ENCODE results near the gene UBFD1. TPM values are rescaled to one million over a fixed set of nuclear protein-coding genes. Genes with fewer than 3 reads are reported as not detected.

Gene UBFD1
- total RNA-seq, 2 experiments from 2014 or later = 39.1 to 39.5 TPM

- no peak for DNase-seq
- POLR2A ChIA-PET = no interaction called here
- H3K27me3 Mint-ChIP-seq = no peaks in the 10 kb centered on the region
- peaks cover 29% of the 10 kb centered on the region for H3K4me1 Mint-ChIP-seq
- peaks cover 32% of the 10 kb centered on the region for H3K36me3 Mint-ChIP-seq (ENCODE audit: low read depth)
- CTCF ChIA-PET = interaction anchor here (0.8 kb wide), 1 partner anchor 133 kb away, joined by 3 read pairs; no protein-coding TSS in a partner anchor
- no peak overlapping the region for H3K4me3 Mint-ChIP-seq
- peak overlapping the region; percentile 25 for H3K27ac Mint-ChIP-seq
- no peaks in the 10 kb centered on the region for H3K9me3 Mint-ChIP-seq
Measured at GRCh38 chr16:23561586-23561985, 4.1 kb downstream of the UBFD1 start.

GRCh38 chr16:23562505-23562904 is 5.0 kb downstream of the UBFD1 start:
- Mint-ChIP-seq H3K9me3 (no peaks in the 10 kb centered on the region), H3K27me3 (no peaks in the 10 kb centered on the region), H3K27ac (no peak overlapping the region), H3K36me3 (ENCODE audit: low read depth) (peaks cover 36% of the 10 kb centered on the region), H3K4me1 (peaks cover 23% of the 10 kb centered on the region), H3K4me3 (no peak overlapping the region)
- ChIA-PET POLR2A (no interaction called here), CTCF (no interaction called here)
- no peak for DNase-seq

GRCh38 chr16:23563186-23563585 is 5.7 kb downstream of the UBFD1 start:
- H3K36me3 Mint-ChIP-seq (ENCODE audit: low read depth) = peaks cover 38% of the 10 kb centered on the region
- H3K4me1 Mint-ChIP-seq = peaks cover 22% of the 10 kb centered on the region
- no peaks in the 10 kb centered on the region for H3K9me3 Mint-ChIP-seq
- H3K27ac Mint-ChIP-seq = no peak overlapping the region
- ChIA-PET CTCF (no interaction called here), POLR2A (no interaction called here)
- H3K27me3 Mint-ChIP-seq = no peaks in the 10 kb centered on the region
- no peak overlapping the region for H3K4me3 Mint-ChIP-seq
- DNase-seq = no peak

GRCh38 chr16:23564575-23565363 is 7.2 kb downstream of the UBFD1 start:
- H3K36me3 Mint-ChIP-seq (ENCODE audit: low read depth) = peaks cover 38% of the 10 kb centered on the region
- H3K4me3 Mint-ChIP-seq = no peak overlapping the region
- H3K27me3 Mint-ChIP-seq = no peaks in the 10 kb centered on the region
- H3K4me1 Mint-ChIP-seq = peaks cover 7% of the 10 kb centered on the region
- CTCF ChIA-PET = interaction anchor here (0.6 to 1.0 kb wide), 2 partner anchors 32 to 143 kb away, joined by 3 to 5 read pairs; partner anchors contain the start of gene NDUFAB1
- no peak for DNase-seq
- H3K9me3 Mint-ChIP-seq = no peaks in the 10 kb centered on the region
- no peak overlapping the region for H3K27ac Mint-ChIP-seq
- POLR2A ChIA-PET = no interaction called here

GRCh38 chr16:23566724-23567123 is 9.2 kb downstream of the UBFD1 start:
- no peaks in the 10 kb centered on the region for H3K4me1 Mint-ChIP-seq
- CTCF ChIA-PET = no interaction called here
- no peak overlapping the region for H3K27ac Mint-ChIP-seq
- no peak overlapping the region for H3K4me3 Mint-ChIP-seq
- no peaks in the 10 kb centered on the region for H3K9me3 Mint-ChIP-seq
- H3K27me3 Mint-ChIP-seq = no peaks in the 10 kb centered on the region
- POLR2A ChIA-PET = no interaction called here
- peaks cover 49% of the 10 kb centered on the region for H3K36me3 Mint-ChIP-seq (ENCODE audit: low read depth)
- no peak for DNase-seq

GRCh38 chr16:23567602-23568001 is 10.1 kb downstream of the UBFD1 start:
- no peaks in the 10 kb centered on the region for H3K9me3 Mint-ChIP-seq
- CTCF ChIA-PET = interaction anchor here (1.9 kb wide), 1 partner anchor 10 kb away, joined by 6 read pairs; the partner anchor contains the start of genes EARS2 and UBFD1
- no peaks in the 10 kb centered on the region for H3K4me1 Mint-ChIP-seq
- no peak overlapping the region for H3K4me3 Mint-ChIP-seq
- no peak overlapping the region for H3K27ac Mint-ChIP-seq
- no peaks in the 10 kb centered on the region for H3K27me3 Mint-ChIP-seq
- POLR2A ChIA-PET = no interaction called here
- H3K36me3 Mint-ChIP-seq (ENCODE audit: low read depth) = peaks cover 45% of the 10 kb centered on the region
- DNase-seq = no peak

- DNase-seq = no peak
- CTCF ChIA-PET = interaction anchor here (1.8 kb wide), 1 partner anchor 13 kb away, joined by 7 read pairs; the partner anchor contains the start of gene UBFD1
- POLR2A ChIA-PET = no interaction called here
- Mint-ChIP-seq H3K36me3 (ENCODE audit: low read depth) (peaks cover 32% of the 10 kb centered on the region), H3K4me3 (no peak overlapping the region), H3K9me3 (no peaks in the 10 kb centered on the region), H3K27me3 (no peaks in the 10 kb centered on the region), H3K27ac (no peak overlapping the region), H3K4me1 (no peaks in the 10 kb centered on the region)
Measured at GRCh38 chr16:23570992-23571632, 13.6 kb downstream of the UBFD1 start.

GRCh38 chr16:23571895-23572294 is 14.4 kb downstream of the UBFD1 start:
- H3K36me3 Mint-ChIP-seq (ENCODE audit: low read depth) = peaks cover 28% of the 10 kb centered on the region
- DNase-seq = no peak
- ChIA-PET CTCF (interaction anchor here (1.8 kb wide), 1 partner anchor 14 kb away, joined by 7 read pairs; the partner anchor contains the start of gene UBFD1), POLR2A (no interaction called here)
- no peaks in the 10 kb centered on the region for H3K9me3 Mint-ChIP-seq
- no peaks in the 10 kb centered on the region for H3K27me3 Mint-ChIP-seq
- no peak overlapping the region for H3K27ac Mint-ChIP-seq
- no peak overlapping the region for H3K4me3 Mint-ChIP-seq
- no peaks in the 10 kb centered on the region for H3K4me1 Mint-ChIP-seq

- H3K4me1 Mint-ChIP-seq = no peaks in the 10 kb centered on the region
- H3K4me3 Mint-ChIP-seq = no peak overlapping the region
- no peaks in the 10 kb centered on the region for H3K27me3 Mint-ChIP-seq
- H3K9me3 Mint-ChIP-seq = no peaks in the 10 kb centered on the region
- no peak overlapping the region for H3K27ac Mint-ChIP-seq
- ChIA-PET CTCF (no interaction called here), POLR2A (no interaction called here)
- peaks cover 24% of the 10 kb centered on the region for H3K36me3 Mint-ChIP-seq (ENCODE audit: low read depth)
- no peak for DNase-seq
Measured at GRCh38 chr16:23572394-23572793, 14.9 kb downstream of the UBFD1 start.

- POLR2A ChIA-PET = interaction anchor here (0.6 kb wide), 1 partner anchor 68 kb away, joined by 6 read pairs; the partner anchor contains the start of gene DCTN5
- H3K4me1 Mint-ChIP-seq = no peaks in the 10 kb centered on the region
- H3K9me3 Mint-ChIP-seq = no peaks in the 10 kb centered on the region
- H3K27ac Mint-ChIP-seq = no peak overlapping the region
- no peak overlapping the region for H3K4me3 Mint-ChIP-seq
- no peaks in the 10 kb centered on the region for H3K27me3 Mint-ChIP-seq
- H3K36me3 Mint-ChIP-seq (ENCODE audit: low read depth) = peaks cover 20% of the 10 kb centered on the region
- no peak for DNase-seq
- CTCF ChIA-PET = no interaction called here
Measured at GRCh38 chr16:23573817-23574216, 16.3 kb downstream of the UBFD1 start.

- DNase-seq = no peak
- Mint-ChIP-seq H3K9me3 (no peaks in the 10 kb centered on the region), H3K27me3 (no peaks in the 10 kb centered on the region), H3K36me3 (ENCODE audit: low read depth) (peaks cover 21% of the 10 kb centered on the region), H3K4me3 (no peak overlapping the region), H3K27ac (no peak overlapping the region), H3K4me1 (no peaks in the 10 kb centered on the region)
- ChIA-PET CTCF (no interaction called here), POLR2A (no interaction called here)
Measured at GRCh38 chr16:23575834-23576233, 18.3 kb downstream of the UBFD1 start.

GRCh38 chr16:23577493-23577892 is 20.0 kb downstream of the UBFD1 start:
- H3K27ac Mint-ChIP-seq = no peak overlapping the region
- ChIA-PET CTCF (interaction anchor here (2.0 kb wide), 1 partner anchor 20 kb away, joined by 5 read pairs; the partner anchor contains the start of genes EARS2 and UBFD1), POLR2A (no interaction called here)
- no peaks in the 10 kb centered on the region for H3K9me3 Mint-ChIP-seq
- no peak for DNase-seq
- peaks cover 25% of the 10 kb centered on the region for H3K36me3 Mint-ChIP-seq (ENCODE audit: low read depth)
- H3K27me3 Mint-ChIP-seq = no peaks in the 10 kb centered on the region
- H3K4me1 Mint-ChIP-seq = no peaks in the 10 kb centered on the region
- H3K4me3 Mint-ChIP-seq = no peak overlapping the region

GRCh38 chr16:23578101-23578830 is 20.7 kb downstream of the UBFD1 start:
- H3K36me3 Mint-ChIP-seq (ENCODE audit: low read depth) = peaks cover 23% of the 10 kb centered on the region
- ChIA-PET CTCF (interaction anchor here (2.0 kb wide), 1 partner anchor 21 kb away, joined by 5 read pairs; the partner anchor contains the start of genes EARS2 and UBFD1), POLR2A (no interaction called here)
- no peaks in the 10 kb centered on the region for H3K27me3 Mint-ChIP-seq
- H3K27ac Mint-ChIP-seq = no peak overlapping the region
- H3K4me1 Mint-ChIP-seq = no peaks in the 10 kb centered on the region
- no peak overlapping the region for H3K4me3 Mint-ChIP-seq
- no peak for DNase-seq
- no peaks in the 10 kb centered on the region for H3K9me3 Mint-ChIP-seq
